ENCODE measurements around the gene XG.

Gene XG

GRCh38 chrX:2712890-2713840, 38.7 kb upstream of the XG start:
- Histone ChIP-seq H3K36me3 (ENCODE audit: low read length) (no peaks in the 10 kb centered on the region), H3K9me3 (ENCODE audit: insufficient read depth, low read length) (no peaks in the 10 kb centered on the region), H2AFZ (ENCODE audit: low read depth, low read length, severe bottlenecking) (no peak overlapping the region), H3K27me3 (ENCODE audit: low read length) (no peaks in the 10 kb centered on the region), H3K27ac (ENCODE audit: low read depth, low read length) (no peak overlapping the region), H3K79me2 (ENCODE audit: insufficient read depth, low read length) (no peaks in the 10 kb centered on the region), H3K4me3 (ENCODE audit: insufficient read depth, low read length, poor library complexity, severe bottlenecking) (no peak overlapping the region), H3K4me2 (ENCODE audit: low read depth, low read length, poor library complexity, severe bottlenecking) (no peak overlapping the region), H3K9ac (ENCODE audit: low read length) (no peak overlapping the region), H4K20me1 (ENCODE audit: low read depth, low read length) (no peaks in the 10 kb centered on the region), H3K9me2 (replicated peaks; ENCODE audit: insufficient read depth, low read length) (no peaks in the 10 kb centered on the region), H3F3A (ENCODE audit: insufficient read depth) (no peaks in the 10 kb centered on the region)
- no peak for TF ChIP-seq EZH2phosphoT487 (conservative IDR thresholded peaks at IDR 0.05; ENCODE audit: low read length)
- TF ChIP-seq, protein P1, sequence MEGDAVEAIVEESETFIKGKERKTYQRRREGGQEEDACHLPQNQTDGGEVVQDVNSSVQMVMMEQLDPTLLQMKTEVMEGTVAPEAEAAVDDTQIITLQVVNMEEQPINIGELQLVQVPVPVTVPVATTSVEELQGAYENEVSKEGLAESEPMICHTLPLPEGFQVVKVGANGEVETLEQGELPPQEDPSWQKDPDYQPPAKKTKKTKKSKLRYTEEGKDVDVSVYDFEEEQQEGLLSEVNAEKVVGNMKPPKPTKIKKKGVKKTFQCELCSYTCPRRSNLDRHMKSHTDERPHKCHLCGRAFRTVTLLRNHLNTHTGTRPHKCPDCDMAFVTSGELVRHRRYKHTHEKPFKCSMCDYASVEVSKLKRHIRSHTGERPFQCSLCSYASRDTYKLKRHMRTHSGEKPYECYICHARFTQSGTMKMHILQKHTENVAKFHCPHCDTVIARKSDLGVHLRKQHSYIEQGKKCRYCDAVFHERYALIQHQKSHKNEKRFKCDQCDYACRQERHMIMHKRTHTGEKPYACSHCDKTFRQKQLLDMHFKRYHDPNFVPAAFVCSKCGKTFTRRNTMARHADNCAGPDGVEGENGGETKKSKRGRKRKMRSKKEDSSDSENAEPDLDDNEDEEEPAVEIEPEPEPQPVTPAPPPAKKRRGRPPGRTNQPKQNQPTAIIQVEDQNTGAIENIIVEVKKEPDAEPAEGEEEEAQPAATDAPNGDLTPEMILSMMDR (IDR thresholded peaks at IDR 0.05; ENCODE audit: insufficient read depth, low read length, poor library complexity, severe bottlenecking): no peak

DNA sequence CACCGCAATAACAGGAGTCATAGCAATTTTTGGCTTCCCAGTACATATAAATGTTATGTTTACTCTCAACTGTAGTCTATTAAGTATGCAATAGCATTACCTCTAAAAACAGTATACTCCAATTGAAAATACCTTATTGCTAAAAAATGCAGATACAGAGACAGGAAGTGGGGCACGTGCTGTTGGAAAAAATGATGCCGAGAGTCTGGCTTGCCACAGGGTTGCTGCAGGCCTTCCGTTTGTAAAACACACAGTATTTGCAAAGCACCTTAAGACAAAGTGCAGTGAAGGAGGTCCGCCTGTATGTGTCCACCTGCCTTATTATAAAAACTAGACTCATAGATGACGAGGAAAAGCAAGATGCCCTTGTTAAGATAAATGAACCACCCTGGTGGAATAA, 37.3 kb upstream of the XG start:
- Histone ChIP-seq H3K79me2 (ENCODE audit: insufficient read depth, low read length) (no peaks in the 10 kb centered on the region), H2AFZ (ENCODE audit: low read depth, low read length, severe bottlenecking) (no peak overlapping the region), H3K36me3 (ENCODE audit: low read length) (no peaks in the 10 kb centered on the region), H3K4me2 (ENCODE audit: low read depth, low read length, poor library complexity, severe bottlenecking) (no peak overlapping the region), H3K27me3 (ENCODE audit: low read length) (no peaks in the 10 kb centered on the region), H3K9me3 (ENCODE audit: insufficient read depth, low read length) (no peaks in the 10 kb centered on the region), H3K27ac (ENCODE audit: low read depth, low read length) (no peak overlapping the region), H3K9me2 (replicated peaks; ENCODE audit: insufficient read depth, low read length) (no peaks in the 10 kb centered on the region), H3K9ac (ENCODE audit: low read length) (no peak overlapping the region), H3F3A (ENCODE audit: insufficient read depth) (no peaks in the 10 kb centered on the region), H3K4me3 (ENCODE audit: insufficient read depth, low read length, poor library complexity, severe bottlenecking) (no peak overlapping the region), H4K20me1 (ENCODE audit: low read depth, low read length) (no peaks in the 10 kb centered on the region)
- TF ChIP-seq, protein P1 (IDR thresholded peaks at IDR 0.05; ENCODE audit: insufficient read depth, low read length, poor library complexity, severe bottlenecking): no peak
- TF ChIP-seq EZH2phosphoT487 (conservative IDR thresholded peaks at IDR 0.05; ENCODE audit: low read length): no peak

DNA sequence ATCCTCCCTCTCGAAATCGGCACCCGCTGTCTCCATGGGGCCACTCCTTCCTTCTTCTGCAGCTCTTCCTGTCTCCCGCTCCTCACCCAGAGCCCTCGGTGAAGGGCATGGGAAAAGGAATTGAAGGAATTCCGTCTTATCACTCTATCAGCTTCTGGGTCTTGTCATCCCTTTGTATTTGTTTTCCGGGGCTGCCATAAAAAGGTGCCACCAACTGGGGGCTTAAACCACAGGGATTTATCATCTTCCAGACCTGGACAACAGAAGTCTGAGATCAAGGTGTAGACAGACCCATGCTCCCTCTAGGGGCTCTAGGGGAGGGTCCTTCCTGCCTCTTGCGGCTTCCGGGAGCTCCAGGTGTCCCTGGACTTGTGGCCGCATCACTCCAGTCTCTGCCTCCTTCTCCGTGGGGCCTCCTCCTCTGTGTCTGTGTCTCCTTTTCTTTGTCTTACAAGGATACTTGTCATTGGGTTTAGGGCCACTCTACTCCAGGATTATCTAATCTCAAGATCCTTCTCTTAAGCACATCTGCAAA, 36.7 kb upstream of the XG start:
- Histone ChIP-seq H3K79me2 (ENCODE audit: insufficient read depth, low read length) (no peaks in the 10 kb centered on the region), H3K4me2 (ENCODE audit: low read depth, low read length, poor library complexity, severe bottlenecking) (no peak overlapping the region), H3K36me3 (ENCODE audit: low read length) (no peaks in the 10 kb centered on the region), H3K9me3 (ENCODE audit: insufficient read depth, low read length) (no peaks in the 10 kb centered on the region), H3F3A (ENCODE audit: insufficient read depth) (no peaks in the 10 kb centered on the region), H2AFZ (ENCODE audit: low read depth, low read length, severe bottlenecking) (no peak overlapping the region), H3K27ac (ENCODE audit: low read depth, low read length) (no peak overlapping the region), H3K4me3 (ENCODE audit: insufficient read depth, low read length, poor library complexity, severe bottlenecking) (no peak overlapping the region), H4K20me1 (ENCODE audit: low read depth, low read length) (no peaks in the 10 kb centered on the region), H3K9me2 (replicated peaks; ENCODE audit: insufficient read depth, low read length) (no peaks in the 10 kb centered on the region), H3K9ac (ENCODE audit: low read length) (no peak overlapping the region), H3K27me3 (ENCODE audit: low read length) (no peaks in the 10 kb centered on the region)
- no peak for TF ChIP-seq EZH2phosphoT487 (conservative IDR thresholded peaks at IDR 0.05; ENCODE audit: low read length)

GRCh38 chrX:2717312-2717711, 34.5 kb upstream of the XG start:
- H2AFZ ChIP-seq (ENCODE audit: low read depth, low read length, severe bottlenecking): no peak overlapping the region
- no peak overlapping the region for H3K4me3 ChIP-seq (ENCODE audit: insufficient read depth, low read length, poor library complexity, severe bottlenecking)
- H3K9ac ChIP-seq (ENCODE audit: low read length): no peak overlapping the region
- no peak overlapping the region for H3K4me2 ChIP-seq (ENCODE audit: low read depth, low read length, poor library complexity, severe bottlenecking)
- no peak overlapping the region for H3K27ac ChIP-seq (ENCODE audit: low read depth, low read length)
- H3K9me2 ChIP-seq (replicated peaks; ENCODE audit: insufficient read depth, low read length): no peaks in the 10 kb centered on the region
- H3K36me3 ChIP-seq (ENCODE audit: low read length): no peaks in the 10 kb centered on the region
- H3F3A ChIP-seq (ENCODE audit: insufficient read depth): no peaks in the 10 kb centered on the region
- H3K79me2 ChIP-seq (ENCODE audit: insufficient read depth, low read length): no peaks in the 10 kb centered on the region
- TF ChIP-seq, protein P1 (IDR thresholded peaks at IDR 0.05; ENCODE audit: insufficient read depth, low read length, poor library complexity, severe bottlenecking): no peak
- no peak for TF ChIP-seq EZH2phosphoT487 (conservative IDR thresholded peaks at IDR 0.05; ENCODE audit: low read length)
- H4K20me1 ChIP-seq (ENCODE audit: low read depth, low read length): no peaks in the 10 kb centered on the region
- no peaks in the 10 kb centered on the region for H3K27me3 ChIP-seq (ENCODE audit: low read length)
- H3K9me3 ChIP-seq (ENCODE audit: insufficient read depth, low read length): no peaks in the 10 kb centered on the region

Data from SU-DHL-6 (cell line).